ENCODE results near the gene TCF23. TPM values are rescaled to one million over a fixed set of nuclear protein-coding genes. Genes with fewer than 3 reads are reported as not detected.
A peak's percentile ranks its signal among the peaks of the same experiment; 100 is the strongest.
"Not testable (repeated sequence)": the region's sequence is repeated elsewhere in the genome, so short reads cannot be mapped to it uniquely, and the experiment has no call there.

Gene TCF23
- not detected for total RNA-seq

GRCh38 chr2:27148801-27149439 lies at the start of gene TCF23:
TSS of gene TCF23 (plus strand) at chr2:27149004. CDS start at chr2:27149134, 130 bp downstream.
- DNase-seq, result no peak
- Mint-ChIP-seq H3K4me1 (no peaks in the 10 kb centered on the region), H3K27me3 (peaks cover 6% of the 10 kb centered on the region), H3K27ac (no peak within 1 kb of the TSS), H3K9me3 (no peaks in the 10 kb centered on the region), H3K4me3 (no peak within 1 kb of the TSS), H3K36me3 (ENCODE audit: low read depth) (no peaks in the 10 kb centered on the region)
- POLR2A ChIA-PET, result no interaction called here
- CTCF ChIA-PET, result interaction anchor here (0.6 to 1.8 kb wide), 5 partner anchors 10 to 305 kb away, joined by 3 to 5 read pairs (median 3); no protein-coding TSS in a partner anchor

- H3K27ac Mint-ChIP-seq, result no peak overlapping the region
- CTCF ChIA-PET, result interaction anchor here (0.6 to 5.0 kb wide), 10 partner anchors 9 to 208 kb away, joined by 3 to 21 read pairs (median 3); partner anchors contain the start of gene KHK
- no peak for DNase-seq
- H3K4me1 Mint-ChIP-seq, result peaks cover 14% of the 10 kb centered on the region
- H3K4me3 Mint-ChIP-seq, result no peak overlapping the region
- no peaks in the 10 kb centered on the region for H3K27me3 Mint-ChIP-seq
- POLR2A ChIA-PET, result no interaction called here
- H3K36me3 Mint-ChIP-seq (ENCODE audit: low read depth), result no peaks in the 10 kb centered on the region
- H3K9me3 Mint-ChIP-seq, result no peaks in the 10 kb centered on the region
These were observed 49.4 kb upstream of the TCF23 start for GRCh38 chr2:27099334-27099955.

- peaks cover 14% of the 10 kb centered on the region for H3K4me1 Mint-ChIP-seq
- ChIA-PET POLR2A (no interaction called here), CTCF (interaction anchor here (0.8 to 5.0 kb wide), 9 partner anchors 9 to 203 kb away, joined by 3 to 21 read pairs (median 3); partner anchors contain the start of gene KHK)
- H3K27ac Mint-ChIP-seq, result no peak overlapping the region
- H3K4me3 Mint-ChIP-seq, result no peak overlapping the region
- no peak for DNase-seq
- no peaks in the 10 kb centered on the region for H3K27me3 Mint-ChIP-seq
- H3K36me3 Mint-ChIP-seq (ENCODE audit: low read depth), result no peaks in the 10 kb centered on the region
- no peaks in the 10 kb centered on the region for H3K9me3 Mint-ChIP-seq
These were observed 48.8 kb upstream of the TCF23 start for GRCh38 chr2:27100036-27100435.

GRCh38 chr2:27102329-27102728 lies 46.5 kb upstream of the TCF23 start:
- H3K27ac Mint-ChIP-seq, result no peak overlapping the region
- CTCF ChIA-PET, result interaction anchor here (0.5 to 1.1 kb wide), 4 partner anchors 21 to 177 kb away, joined by 3 to 6 read pairs (median 4); partner anchors contain the start of genes ABHD1 and OST4
- POLR2A ChIA-PET, result no interaction called here
- H3K4me1 Mint-ChIP-seq, result no peaks in the 10 kb centered on the region
- no peak for DNase-seq
- H3K9me3 Mint-ChIP-seq, result no peaks in the 10 kb centered on the region
- H3K4me3 Mint-ChIP-seq, result no peak overlapping the region
- peaks cover 3% of the 10 kb centered on the region for H3K27me3 Mint-ChIP-seq
- no peaks in the 10 kb centered on the region for H3K36me3 Mint-ChIP-seq (ENCODE audit: low read depth)

DNA sequence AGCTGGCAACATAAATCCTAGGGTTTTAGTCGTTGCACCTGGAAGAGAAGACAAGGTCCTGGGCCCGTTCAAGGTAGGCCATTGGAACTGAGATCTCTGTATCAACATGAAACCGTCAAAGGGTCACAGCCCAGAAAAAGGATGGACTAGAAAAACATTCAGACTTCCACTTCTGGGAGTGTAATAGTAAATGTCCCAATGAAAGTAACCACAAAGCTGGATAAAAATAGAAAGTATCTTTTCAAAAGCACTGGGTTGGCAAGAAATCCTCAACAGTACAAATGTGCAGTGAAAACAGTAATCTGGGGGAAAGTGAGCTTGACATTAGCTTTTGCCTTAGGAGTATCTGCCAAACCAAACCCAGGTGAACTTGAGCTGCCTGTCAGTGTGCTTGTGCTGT lies 42.8 kb upstream of the TCF23 start:
- Mint-ChIP-seq H3K4me3 (no peak overlapping the region), H3K36me3 (ENCODE audit: low read depth) (no peaks in the 10 kb centered on the region), H3K27ac (no peak overlapping the region), H3K27me3 (peaks cover 6% of the 10 kb centered on the region), H3K4me1 (peaks cover 2% of the 10 kb centered on the region), H3K9me3 (no peaks in the 10 kb centered on the region)
- POLR2A ChIA-PET, result no interaction called here
- CTCF ChIA-PET, result interaction anchor here (0.6 to 1.8 kb wide), 5 partner anchors 9 to 174 kb away, joined by 3 to 5 read pairs (median 3); partner anchors contain the start of gene ABHD1
- DNase-seq, result no peak

- ChIA-PET CTCF (interaction anchor here (0.6 to 2.1 kb wide), 5 partner anchors 9 to 47 kb away, joined by 3 to 6 read pairs (median 3); partner anchors contain the start of gene KHK), POLR2A (interaction anchor here (0.6 kb wide), 1 partner anchor 563 kb away, joined by 3 read pairs; no protein-coding TSS in a partner anchor)
- peaks cover 2% of the 10 kb centered on the region for H3K4me1 Mint-ChIP-seq
- DNase-seq, result no peak
- peaks cover 6% of the 10 kb centered on the region for H3K27me3 Mint-ChIP-seq
- no peak overlapping the region for H3K27ac Mint-ChIP-seq
- H3K9me3 Mint-ChIP-seq, result no peaks in the 10 kb centered on the region
- H3K4me3 Mint-ChIP-seq, result no peak overlapping the region
- H3K36me3 Mint-ChIP-seq (ENCODE audit: low read depth), result no peaks in the 10 kb centered on the region
These were observed 40.6 kb upstream of the TCF23 start for GRCh38 chr2:27108221-27108620.

- H3K36me3 Mint-ChIP-seq (ENCODE audit: low read depth), result no peaks in the 10 kb centered on the region
- no peak overlapping the region for H3K4me3 Mint-ChIP-seq
- no peak for DNase-seq
- ChIA-PET POLR2A (no interaction called here), CTCF (interaction anchor here (0.6 to 2.1 kb wide), 4 partner anchors 10 to 398 kb away, joined by 3 to 6 read pairs (median 3); partner anchors contain the start of gene KHK)
- H3K27ac Mint-ChIP-seq, result no peak overlapping the region
- H3K9me3 Mint-ChIP-seq, result no peaks in the 10 kb centered on the region
- peaks cover 2% of the 10 kb centered on the region for H3K4me1 Mint-ChIP-seq
- H3K27me3 Mint-ChIP-seq, result peaks cover 6% of the 10 kb centered on the region
These were observed 39.7 kb upstream of the TCF23 start for GRCh38 chr2:27109083-27109482.

DNA sequence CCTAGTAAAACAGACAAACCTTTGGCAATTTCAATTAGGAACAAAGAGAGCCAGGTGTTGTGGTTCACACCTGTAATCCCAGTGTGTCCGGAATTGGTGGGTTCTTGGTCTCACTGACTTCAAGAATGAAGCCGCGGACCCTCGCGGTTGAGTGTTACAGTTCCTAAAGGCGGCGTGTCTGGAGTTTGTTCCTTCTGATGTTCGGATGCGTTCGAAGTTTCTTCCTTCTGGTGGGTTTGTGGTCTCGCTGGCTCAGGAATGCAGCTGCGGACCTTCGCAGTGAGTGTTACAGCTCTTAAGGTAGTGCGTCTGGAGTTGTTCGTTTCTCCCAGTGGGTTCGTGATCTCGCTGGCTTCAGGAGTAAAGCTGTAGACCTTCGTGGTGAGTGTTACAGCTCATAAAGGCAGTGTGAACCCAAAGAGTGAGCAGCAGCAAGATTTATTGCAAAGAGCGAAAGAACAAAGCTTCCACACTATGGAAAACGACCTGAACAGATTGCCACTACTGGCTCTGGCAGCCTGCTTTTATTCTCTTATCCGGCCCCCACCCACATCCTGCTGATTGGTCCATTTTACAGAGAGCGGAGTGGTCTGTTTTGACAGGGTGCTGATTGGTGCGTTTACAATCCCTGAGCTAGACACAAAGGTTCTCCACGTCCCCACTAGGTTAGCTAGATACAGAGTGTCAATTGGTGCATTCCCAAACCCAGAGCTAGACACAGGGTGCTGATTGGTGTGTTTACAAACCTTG lies 38.0 kb upstream of the TCF23 start:
- CTCF ChIA-PET, result interaction anchor here (1.5 to 2.3 kb wide), 2 partner anchors 10 to 13 kb away, joined by 3 to 8 read pairs; no protein-coding TSS in a partner anchor
- H3K27ac Mint-ChIP-seq; H3K27me3 Mint-ChIP-seq; POLR2A ChIA-PET; H3K4me3 Mint-ChIP-seq; H3K36me3 Mint-ChIP-seq (ENCODE audit: low read depth); H3K9me3 Mint-ChIP-seq; DNase-seq; H3K4me1 Mint-ChIP-seq: not testable (repeated sequence)

DNA sequence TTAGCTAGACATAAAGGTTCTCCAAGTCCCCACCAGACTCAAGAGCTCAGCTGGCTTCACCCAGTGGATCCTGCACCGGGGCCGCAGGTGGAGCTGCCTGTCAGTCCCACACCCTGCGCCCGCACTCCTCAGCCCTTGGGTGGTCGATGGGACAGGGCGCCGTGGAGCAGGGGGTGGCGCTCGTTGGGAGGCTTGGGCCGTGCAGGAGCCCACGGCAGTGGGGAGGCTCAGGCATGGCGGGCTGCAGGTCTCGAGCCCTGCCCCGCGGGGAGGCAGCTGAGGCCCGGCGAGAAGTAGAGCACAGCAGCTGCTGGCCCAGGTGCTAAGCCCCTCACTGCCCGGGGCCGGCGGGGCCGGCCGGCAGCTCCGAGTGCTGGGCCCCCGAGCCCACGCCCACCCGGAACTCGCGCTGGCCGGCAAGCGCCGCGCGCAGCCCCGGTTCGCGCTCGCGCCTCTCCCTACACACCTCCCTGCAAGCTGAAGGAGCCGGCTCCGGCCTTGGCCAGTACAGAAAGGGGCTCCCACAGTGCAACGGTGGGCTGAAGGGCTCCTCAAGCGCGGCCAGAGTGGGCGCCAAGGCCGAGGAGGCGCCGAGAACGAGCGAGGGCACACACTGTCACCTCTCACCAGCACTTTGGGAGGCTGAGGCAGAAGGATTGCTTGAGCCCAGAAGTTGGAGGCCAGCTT lies 37.3 kb upstream of the TCF23 start:
- H3K9me3 Mint-ChIP-seq; POLR2A ChIA-PET; H3K27ac Mint-ChIP-seq; H3K4me1 Mint-ChIP-seq; H3K27me3 Mint-ChIP-seq; H3K36me3 Mint-ChIP-seq (ENCODE audit: low read depth); DNase-seq; H3K4me3 Mint-ChIP-seq: not testable (repeated sequence)
- CTCF ChIA-PET, result interaction anchor here (1.5 to 2.3 kb wide), 2 partner anchors 11 to 14 kb away, joined by 3 to 8 read pairs; no protein-coding TSS in a partner anchor

- Mint-ChIP-seq H3K27me3 (peaks cover 24% of the 10 kb centered on the region), H3K9me3 (no peaks in the 10 kb centered on the region), H3K4me3 (no peak overlapping the region), H3K27ac (no peak overlapping the region), H3K36me3 (ENCODE audit: low read depth) (no peaks in the 10 kb centered on the region), H3K4me1 (peaks cover 13% of the 10 kb centered on the region)
- no peak for DNase-seq
- CTCF ChIA-PET, result no interaction called here
- POLR2A ChIA-PET, result no interaction called here
These were observed 33.3 kb upstream of the TCF23 start for GRCh38 chr2:27115519-27115918.

- H3K9me3 Mint-ChIP-seq, result no peaks in the 10 kb centered on the region
- ChIA-PET POLR2A (no interaction called here), CTCF (interaction anchor here (1.5 kb wide), 1 partner anchor 14 kb away, joined by 5 read pairs; no protein-coding TSS in a partner anchor)
- peaks cover 12% of the 10 kb centered on the region for H3K4me1 Mint-ChIP-seq
- H3K27ac Mint-ChIP-seq, result no peak overlapping the region
- H3K36me3 Mint-ChIP-seq (ENCODE audit: low read depth), result no peaks in the 10 kb centered on the region
- peak overlapping the region; percentile 3 for H3K4me3 Mint-ChIP-seq
- peaks cover 40% of the 10 kb centered on the region for H3K27me3 Mint-ChIP-seq
- DNase-seq, result no peak
These were observed 30.7 kb upstream of the TCF23 start for GRCh38 chr2:27117995-27118524.
